Measurements from ENCODE around the gene ROS1. TPM values are rescaled to one million over a fixed set of nuclear protein-coding genes. Genes with fewer than 3 reads are reported as not detected.
"Not testable (repeated sequence)": the region's sequence is repeated elsewhere in the genome, so short reads cannot be mapped to it uniquely, and the experiment has no call there.

ROS1 gene
- total RNA-seq, 1 donor from 2014 or later = not detected

- DNase-seq (ENCODE audit: low spot score) = no peak
Measured at GRCh38 chr6:117384659-117385058, 41.1 kb downstream of the ROS1 start.

DNA sequence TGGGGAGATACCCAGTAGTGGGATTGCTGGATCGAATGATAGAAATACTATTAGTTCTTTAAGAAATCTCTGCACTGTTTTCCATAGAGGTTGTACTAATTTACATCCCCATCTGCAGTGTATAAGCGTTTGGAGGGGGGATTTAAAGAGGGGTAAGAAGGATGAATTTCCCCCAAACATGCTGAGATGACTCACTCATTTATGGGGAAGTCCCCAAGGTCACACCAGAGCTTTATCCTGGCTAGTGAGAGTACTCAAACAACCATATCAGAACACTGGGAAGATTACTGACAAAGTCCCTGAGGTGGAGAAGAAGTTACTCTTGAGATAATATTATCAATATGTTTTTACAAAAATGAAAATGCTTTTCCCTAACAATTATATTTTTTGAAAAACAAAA is 44.0 kb downstream of the ROS1 start:
- no peak for DNase-seq (ENCODE audit: low spot score)

GRCh38 chr6:117380298-117380697 is 45.4 kb downstream of the ROS1 start:
- no peak for DNase-seq (ENCODE audit: low spot score)

GRCh38 chr6:117375446-117375845 is 50.3 kb downstream of the ROS1 start:
- DNase-seq (ENCODE audit: low spot score) = no peak

GRCh38 chr6:117373211-117373813 is 52.4 kb downstream of the ROS1 start:
- DNase-seq (ENCODE audit: low spot score) = no peak

DNA sequence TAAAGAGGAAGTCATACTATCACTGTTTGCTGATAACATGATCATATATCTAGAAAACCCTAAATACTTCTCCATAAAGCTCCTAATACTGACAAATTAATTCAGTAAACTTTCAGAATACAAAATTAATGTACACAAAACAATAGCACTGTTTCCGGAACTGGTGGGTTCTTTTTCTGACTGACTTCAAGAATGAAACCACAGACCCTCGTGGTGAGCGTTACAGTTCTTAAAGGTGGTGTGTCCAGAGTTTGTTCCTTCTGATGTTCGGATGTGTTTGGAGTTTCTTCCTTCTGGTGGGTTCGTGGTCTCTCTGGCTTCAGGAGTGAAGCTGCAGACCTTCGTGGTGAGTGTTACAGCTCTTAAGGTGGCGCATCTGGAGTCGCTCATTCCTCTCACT is 53.5 kb downstream of the ROS1 start:
- DNase-seq (ENCODE audit: low spot score) = not testable (repeated sequence)

DNA sequence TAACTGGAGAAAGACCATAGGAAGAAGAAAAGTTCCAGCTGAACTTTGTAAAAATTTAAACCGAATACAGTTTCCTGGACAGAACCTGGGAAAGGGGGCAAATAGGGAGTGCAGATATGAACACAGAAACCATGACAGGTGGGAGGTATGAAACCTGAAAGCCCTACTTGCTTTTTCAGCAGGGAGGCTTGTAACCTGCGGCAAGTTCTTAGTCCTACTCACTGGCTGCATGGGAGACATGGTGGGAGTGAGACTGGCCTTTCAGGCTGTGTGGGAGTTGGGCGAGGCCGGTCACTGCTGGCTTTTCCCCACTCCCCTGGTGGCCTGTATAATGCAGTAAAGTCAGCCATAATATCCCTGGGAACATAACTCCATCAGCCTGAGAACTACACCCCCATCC is 54.2 kb downstream of the ROS1 start:
- DNase-seq (ENCODE audit: low spot score) = no peak

- no peak for DNase-seq (ENCODE audit: low spot score)
Measured at GRCh38 chr6:117359581-117359980, 66.2 kb downstream of the ROS1 start.

GRCh38 chr6:117354671-117355070 is 71.1 kb downstream of the ROS1 start:
- DNase-seq (ENCODE audit: low spot score) = no peak

GRCh38 chr6:117352466-117353081 is 73.2 kb downstream of the ROS1 start:
- no peak for DNase-seq (ENCODE audit: low spot score)

- no peak for DNase-seq (ENCODE audit: low spot score)
Measured at GRCh38 chr6:117351521-117351920, 74.2 kb downstream of the ROS1 start.

DNA sequence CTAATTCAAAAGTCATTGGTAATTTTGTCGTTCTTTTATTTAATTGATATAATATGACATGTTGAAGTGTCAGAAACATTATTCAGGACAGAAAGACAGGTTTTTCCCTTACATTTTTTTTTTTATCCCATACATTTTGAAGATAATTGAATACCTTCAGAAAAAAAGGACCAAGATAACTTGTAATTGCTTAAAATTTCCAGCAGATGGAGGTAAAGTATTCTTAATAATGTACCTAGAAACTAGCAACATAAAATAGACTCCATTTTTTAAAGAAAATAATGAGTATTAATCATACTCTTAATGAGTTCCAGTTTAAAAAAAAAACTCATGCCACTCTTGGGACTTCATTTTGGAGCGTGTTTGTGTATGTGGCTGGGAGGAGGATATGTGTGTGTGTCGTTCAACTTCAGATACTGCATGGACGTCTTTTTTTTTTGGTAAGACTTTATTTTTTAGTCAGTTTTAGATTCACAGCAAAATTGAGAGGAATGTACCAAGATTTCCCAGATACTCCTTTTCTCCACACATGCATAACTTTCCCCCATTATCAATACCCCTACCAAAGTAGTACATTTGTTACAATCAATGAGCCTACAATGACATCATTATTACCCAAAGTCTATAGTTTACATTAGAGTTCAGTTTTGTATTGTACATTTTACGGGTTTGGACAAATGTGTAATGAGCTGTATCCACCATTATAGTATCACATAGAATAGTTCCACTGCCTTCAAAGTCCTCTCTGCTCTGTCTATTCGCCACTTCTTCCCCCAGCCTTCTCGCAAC is 79.4 kb downstream of the ROS1 start:
- DNase-seq (ENCODE audit: low spot score) = no peak

DNA sequence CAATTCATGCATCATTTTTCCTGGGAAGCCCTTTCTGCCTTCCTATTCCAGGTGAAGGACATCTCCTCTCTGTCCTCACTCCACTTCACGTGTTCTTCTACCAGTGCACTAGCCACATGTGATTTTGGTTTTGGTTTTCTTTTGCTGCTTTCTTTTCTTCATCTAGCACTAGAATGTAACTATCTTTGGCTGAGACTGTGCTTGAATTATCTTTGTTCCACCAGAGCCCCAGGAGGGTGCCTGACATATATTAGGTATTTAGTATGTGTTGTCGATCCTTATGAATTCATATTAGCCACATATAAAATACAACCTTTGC is 80.5 kb downstream of the ROS1 start:
- DNase-seq (ENCODE audit: low spot score) = no peak

GRCh38 chr6:117344444-117345291 is 81.1 kb downstream of the ROS1 start:
- no peak for DNase-seq (ENCODE audit: low spot score)

DNA sequence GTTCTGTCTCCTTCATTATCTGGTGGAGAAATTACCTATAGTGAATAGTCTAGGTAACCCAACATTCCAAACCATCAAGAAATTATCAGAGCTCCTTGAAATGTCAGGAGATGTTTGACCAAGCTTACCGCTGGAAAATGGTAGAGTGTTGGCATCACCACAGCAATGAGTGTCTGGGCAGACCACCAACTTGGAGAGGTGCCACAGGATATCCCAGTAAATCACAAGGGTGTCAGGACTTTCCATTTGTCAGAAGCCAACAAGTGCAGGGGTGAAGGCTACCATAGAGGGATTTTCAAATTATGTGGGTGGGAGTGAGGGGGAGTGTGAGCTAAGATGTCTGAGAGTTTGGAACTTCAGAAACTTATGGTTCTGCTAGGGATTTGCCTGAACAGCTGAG is 87.2 kb downstream of the ROS1 start:
- no peak for DNase-seq (ENCODE audit: low spot score)

GRCh38 chr6:117329926-117330325 is 95.8 kb downstream of the ROS1 start:
- no peak for DNase-seq (ENCODE audit: low spot score)

DNA sequence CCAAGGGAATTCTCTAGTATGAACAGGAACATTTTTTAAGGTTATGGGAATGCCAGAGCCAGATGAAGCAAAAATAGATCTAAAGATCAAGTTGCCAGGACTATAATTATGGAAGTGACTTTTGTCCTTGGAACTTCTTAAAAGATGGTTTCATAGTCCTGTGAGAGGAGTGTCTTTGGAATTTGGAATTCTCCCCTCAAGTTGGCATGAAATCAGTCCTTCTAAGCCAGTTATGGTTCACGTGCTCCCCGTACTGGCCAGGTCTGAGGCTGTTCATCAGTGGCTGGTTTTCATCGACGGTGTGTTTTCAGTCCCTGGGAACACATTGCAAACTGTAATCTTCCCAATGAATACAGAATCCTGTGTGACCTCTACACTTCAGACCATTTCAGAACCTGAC is 97.2 kb downstream of the ROS1 start:
- DNase-seq (ENCODE audit: low spot score) = no peak

- DNase-seq (ENCODE audit: low spot score) = no peak
Measured at GRCh38 chr6:117328005-117328389, 97.7 kb downstream of the ROS1 start.

- DNase-seq (ENCODE audit: low spot score) = no peak
Measured at GRCh38 chr6:117327149-117328004, 98.4 kb downstream of the ROS1 start.

- no peak for DNase-seq (ENCODE audit: low spot score)
Measured at GRCh38 chr6:117326396-117326795, 99.3 kb downstream of the ROS1 start.

- no peak for DNase-seq (ENCODE audit: low spot score)
Measured at GRCh38 chr6:117317261-117317660, 108.5 kb downstream of the ROS1 start.
